HCT116 (cell line): Measurements from ENCODE around the gene YIF1B. TPM values are rescaled to one million over a fixed set of nuclear protein-coding genes. Genes with fewer than 3 reads are reported as not detected.

Experiments used
- ATAC-seq: fragments of 200-7000 bp; cut with Tn5 transposase; 2 replicates; pipeline ENCODE4 v1.9.1; 2020; ENCODE audit warnings: mild to moderate bottlenecking, moderate library complexity
- BruUV-seq: library from RNA; stranded (reverse); fragments of 400-500 nt; replicated peaks from 2 replicates; lab custom pipeline; 2021; lab: Mats Ljungman, UMichigan
- CTCF ChIA-PET: fragments of 300-600 bp; sonication (Branson Sonifier 250); formaldehyde crosslinking; loops from one replicate; lab custom pipeline; 2021; ENCODE audit warnings: antibody characterized with exemption; lab: Charles Lee
- POLR2A ChIA-PET: fragments of 300-600, 350-600 bp; sonication (Branson Sonifier 250); formaldehyde crosslinking; loops from one replicate; lab custom pipeline; 2021; ENCODE audit warnings: antibody characterized with exemption; lab: Charles Lee
- RAD21 ChIA-PET, 2 experiments: fragments of 300-600 bp; sonication (Branson Sonifier 250); formaldehyde crosslinking; loops; one replicate each; lab custom pipeline; 2023; ENCODE audit warnings: low total read pairs in 2 of 2; ENCODE audit not compliant: uncharacterized antibody in 2 of 2, unreplicated experiment in 2 of 2, low non-redundant PET in 1 of 2; lab: Charles Lee
- DNase-seq: peaks from one replicate; pipeline ENCODE4 v3.0.0-alpha.2; 2010; ENCODE audit warnings: low read depth, low spot score
- H2AFZ ChIP-seq: fragments of 200-600 bp; shearing (Covaris generic), sonication (generic); 2 replicates; pipeline ENCODE4 v1.6.1; 2017; ENCODE audit warnings: low read depth, mixed run types, mixed read lengths, antibody characterized with exemption, low read length; ENCODE audit not compliant: poor library complexity, severe bottlenecking
- H3K27ac ChIP-seq: 2 replicates; pipeline ENCODE4 v1.5.1; 2012; ENCODE audit warnings: low read depth, low read length
- H3K27me3 ChIP-seq: fragments of 200-600 bp; sonication (generic); 2 replicates; pipeline ENCODE4 v1.6.1; 2016; ENCODE audit warnings: mixed run types, low read length, mixed read lengths; ENCODE audit not compliant: insufficient read depth
- H3K36me3 ChIP-seq, 2 experiments: fragments of 200-500 bp in 1 of 2; fragments of 200-600 bp in 1 of 2; sonication (Bioruptor generic) in 1 of 2; sonication (generic) in 1 of 2; 2 replicates each; pipeline versions ENCODE4 v1.5.1 to v1.6.1; 2014 to 2016; ENCODE audit warnings: low read length in 2 of 2, inconsistent platforms in 1 of 2, mixed read lengths in 1 of 2, mixed run types in 1 of 2; ENCODE audit not compliant: insufficient read depth in 2 of 2, control insufficient read depth in 1 of 2
- H3K4me1 ChIP-seq, 2 experiments: fragments of 200-600 bp in 1 of 2; sonication (generic) in 1 of 2; 2 replicates each; pipeline versions ENCODE4 v1.5.1 to v1.6.1; 2012 to 2017; ENCODE audit warnings: low read length in 2 of 2, inconsistent platforms in 1 of 2, mild to moderate bottlenecking in 1 of 2, mixed read lengths in 1 of 2, mixed run types in 1 of 2, moderate library complexity in 1 of 2; ENCODE audit not compliant: insufficient read depth in 2 of 2, control insufficient read depth in 1 of 2
- H3K4me2 ChIP-seq: fragments of 200-600 bp; sonication (generic); 2 replicates; pipeline ENCODE4 v1.6.1; 2017; ENCODE audit warnings: mixed run types, low read length, mixed read lengths
- H3K4me3 ChIP-seq, 2 experiments: fragments of 200-600 bp in 1 of 2; sonication (generic) in 1 of 2; replicated peaks in 1 of 2; 2 replicates each; pipeline ENCODE4 v1.5.1; 2011 to 2016; ENCODE audit warnings: low read length in 2 of 2, control low read depth in 1 of 2, low read depth in 1 of 2, mild to moderate bottlenecking in 1 of 2, mixed read lengths in 1 of 2, mixed run types in 1 of 2
- H3K79me2 ChIP-seq: fragments of 200-600 bp; sonication (generic); 2 replicates; pipeline ENCODE4 v1.6.1; 2017; ENCODE audit warnings: mild to moderate bottlenecking, mixed run types, low read length, moderate library complexity, mixed read lengths; ENCODE audit not compliant: insufficient read depth
- H3K9ac ChIP-seq: fragments of 200-600 bp; sonication (generic); 2 replicates; pipeline ENCODE4 v1.6.1; 2016; ENCODE audit warnings: low read length, mixed read lengths
- H3K9me2 ChIP-seq: fragments of 200-600 bp; sonication (generic), shearing (Covaris generic); 2 replicates; pipeline ENCODE4 v1.6.1; 2017; ENCODE audit warnings: mixed run types, mild to moderate bottlenecking, moderate library complexity; ENCODE audit not compliant: insufficient read depth
- H3K9me3 ChIP-seq, 2 experiments: fragments of 200-500 bp in 1 of 2; fragments of 200-600 bp in 1 of 2; sonication (Bioruptor generic) in 1 of 2; sonication (generic) in 1 of 2; 2 replicates each; pipeline ENCODE4 v1.6.1; 2014 to 2017; ENCODE audit warnings: low read length in 2 of 2, mixed read lengths in 2 of 2, inconsistent platforms in 1 of 2, low read depth in 1 of 2, mild to moderate bottlenecking in 1 of 2, mixed run types in 1 of 2, moderate library complexity in 1 of 2; ENCODE audit not compliant: control insufficient read depth in 1 of 2, insufficient read depth in 1 of 2
- H4K20me1 ChIP-seq: fragments of 200-600 bp; sonication (generic), shearing (Covaris generic); 2 replicates; pipeline ENCODE4 v1.6.1; 2017; ENCODE audit warnings: mixed run types, mild to moderate bottlenecking, moderate library complexity; ENCODE audit not compliant: insufficient read depth
- CBX3 ChIP-seq: IDR thresholded peaks from 2 replicates; pipeline ENCODE4 v1.6.1; 2012; ENCODE audit warnings: low read depth
- CEBPB ChIP-seq: IDR thresholded peaks from 2 replicates; pipeline ENCODE4 v1.6.1; 2012; ENCODE audit warnings: low read depth
- ELF1 ChIP-seq: IDR thresholded peaks from 2 replicates; pipeline ENCODE4 v1.6.1; 2012; ENCODE audit warnings: low read depth, borderline replicate concordance
- EZH2phosphoT487 ChIP-seq: fragments of 200-600 bp; IDR thresholded peaks from 2 replicates; pipeline ENCODE4 v1.6.1; 2018; ENCODE audit warnings: antibody characterized with exemption, borderline replicate concordance
- POLR2AphosphoS5 ChIP-seq: IDR thresholded peaks from 2 replicates; pipeline ENCODE4 v1.6.1; 2011; ENCODE audit warnings: mild to moderate bottlenecking, low read depth, low read length, moderate library complexity
- SIN3A ChIP-seq: IDR thresholded peaks from 2 replicates; pipeline ENCODE4 v1.6.1; 2012; ENCODE audit warnings: low read depth
- SRF ChIP-seq: IDR thresholded peaks from 2 replicates; pipeline ENCODE4 v1.6.1; 2012; ENCODE audit warnings: low read depth
- TCF7L2 ChIP-seq: IDR thresholded peaks from 2 replicates; pipeline ENCODE4 v1.7.0; 2011; ENCODE audit warnings: borderline replicate concordance, inconsistent platforms; ENCODE audit not compliant: insufficient read depth, insufficient read length; ENCODE audit errors: extremely low read depth
- YY1 ChIP-seq: IDR thresholded peaks from 2 replicates; pipeline ENCODE4 v1.6.1; 2011; ENCODE audit warnings: low read length, low read depth, moderate library complexity, mild to moderate bottlenecking; ENCODE audit not compliant: insufficient replicate concordance; ENCODE audit errors: extremely low read depth
- ZNF274 ChIP-seq: fragments of 200-500 bp; sonication (Bioruptor generic); IDR thresholded peaks from 2 replicates; pipeline ENCODE4 v1.6.1; 2014; ENCODE audit warnings: mild to moderate bottlenecking, low read depth, low read length, inconsistent platforms
- intact Hi-C: fragments of 100-400 bp; cut with micrococcal nuclease; formaldehyde crosslinking; loops from 2 replicates; pipeline ENCODE4 v1.10.0; 2022
- total RNA-seq: library from RNA; stranded (reverse); gene quantifications from one replicate; pipeline ENCODE4 v1.2.1, GENCODE V29; 2021; ENCODE audit not compliant: unreplicated experiment
- TF ChIP-seq, protein P1 (sequence below), 3 experiments: fragments of 200-600 bp in 1 of 3; sonication (generic) in 1 of 3; IDR thresholded peaks in 2 of 3; conservative IDR thresholded peaks in 1 of 3; 2 replicates each; pipeline ENCODE4 v1.5.1; 2012 to 2017; ENCODE audit warnings: low read depth in 2 of 3, low read length in 2 of 3, antibody characterized with exemption in 1 of 3, borderline replicate concordance in 1 of 3, control low read depth in 1 of 3, mild to moderate bottlenecking in 1 of 3, mixed read lengths in 1 of 3, mixed run types in 1 of 3, moderate library complexity in 1 of 3; ENCODE audit not compliant: insufficient read depth in 1 of 3
- TF ChIP-seq, protein P2 (sequence below): IDR thresholded peaks from 2 replicates; pipeline ENCODE4 v1.6.1; 2012
- TF ChIP-seq, protein P3 (sequence below): IDR thresholded peaks from 2 replicates; pipeline ENCODE4 v1.6.1; 2011; ENCODE audit warnings: mild to moderate bottlenecking, low read length, moderate library complexity; ENCODE audit not compliant: insufficient replicate concordance; ENCODE audit errors: extremely low read depth

YIF1B gene
- total RNA-seq, 1 experiment from 2014 or later = 67.5 TPM

DNA sequence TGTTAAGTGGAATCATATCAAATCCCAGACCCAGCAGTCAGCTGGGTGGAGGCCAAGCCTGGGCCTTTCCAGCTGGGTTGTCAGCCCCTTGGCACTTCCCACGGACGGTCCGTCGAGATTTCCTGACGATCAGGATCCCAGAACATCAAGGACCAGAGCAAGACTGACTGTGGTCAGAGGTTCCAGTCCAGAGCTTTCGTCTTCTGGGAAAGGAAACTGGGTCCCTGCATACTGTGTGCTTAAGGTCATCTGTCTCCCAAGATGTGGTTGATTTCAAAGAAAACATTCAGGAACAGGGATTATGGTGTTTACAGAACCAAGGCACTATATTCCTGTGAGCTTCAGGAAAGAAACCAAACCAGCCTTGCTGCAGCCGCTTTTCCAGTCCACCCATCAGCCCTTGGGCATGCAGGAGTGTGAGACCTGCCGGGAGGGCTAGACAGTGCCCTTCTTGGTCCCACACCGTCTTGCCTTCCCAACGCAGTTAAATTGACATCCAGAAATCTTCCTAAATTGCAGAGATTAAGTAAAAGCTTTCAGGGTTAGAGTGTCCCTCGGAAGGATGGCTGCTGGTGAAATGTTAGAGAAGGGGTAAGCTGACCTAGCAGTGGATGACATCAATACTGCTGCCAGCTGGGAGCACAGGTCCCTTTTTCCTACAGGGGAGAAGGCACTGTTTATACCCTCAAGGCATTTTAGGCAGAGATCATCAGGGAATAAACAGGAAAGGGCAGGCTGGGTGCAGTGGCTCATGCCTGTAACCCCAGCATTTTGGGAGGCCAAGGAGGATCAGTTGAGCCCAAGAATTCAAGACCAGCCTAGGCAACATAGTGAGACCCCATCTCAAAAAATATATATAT, 16.7 kb downstream of the YIF1B start:
- BruUV-seq = no TSS peak
- Histone ChIP-seq H3K4me2 (peak overlapping the region; percentile 45), H3K27me3 (no peaks in the 10 kb centered on the region), H2AFZ (no peak overlapping the region), H3K36me3 (no peaks in the 10 kb centered on the region), H3K79me2 (peaks cover 9% of the 10 kb centered on the region), H3K9me3 (no peaks in the 10 kb centered on the region), H3K4me1 (peaks cover 53 to 66% of the 10 kb centered on the region in 2 experiments), H3K9ac (peak overlapping the region; percentile 56), H4K20me1 (no peaks in the 10 kb centered on the region), H3K9me2 (no peaks in the 10 kb centered on the region), H3K27ac (peak overlapping the region; percentile 98), H3K4me3 (no peak overlapping the region)
- ChIA-PET POLR2A (interaction anchor here (1.3 kb wide), 1 partner anchor 35 kb away, joined by 6 read pairs; the partner anchor contains the start of gene SPINT2), RAD21 (no interaction called here), CTCF (no interaction called here)
- intact Hi-C loops = no loop called here
- DNase-seq = no peak
- no peak for TF ChIP-seq CEBPB
- no peak for TF ChIP-seq ZNF274
- no peak for TF ChIP-seq SRF
- no peak for TF ChIP-seq EZH2phosphoT487
- no peak for TF ChIP-seq YY1
- no peak for TF ChIP-seq CBX3
- TF ChIP-seq SIN3A = no peak
- TF ChIP-seq, protein P1, sequence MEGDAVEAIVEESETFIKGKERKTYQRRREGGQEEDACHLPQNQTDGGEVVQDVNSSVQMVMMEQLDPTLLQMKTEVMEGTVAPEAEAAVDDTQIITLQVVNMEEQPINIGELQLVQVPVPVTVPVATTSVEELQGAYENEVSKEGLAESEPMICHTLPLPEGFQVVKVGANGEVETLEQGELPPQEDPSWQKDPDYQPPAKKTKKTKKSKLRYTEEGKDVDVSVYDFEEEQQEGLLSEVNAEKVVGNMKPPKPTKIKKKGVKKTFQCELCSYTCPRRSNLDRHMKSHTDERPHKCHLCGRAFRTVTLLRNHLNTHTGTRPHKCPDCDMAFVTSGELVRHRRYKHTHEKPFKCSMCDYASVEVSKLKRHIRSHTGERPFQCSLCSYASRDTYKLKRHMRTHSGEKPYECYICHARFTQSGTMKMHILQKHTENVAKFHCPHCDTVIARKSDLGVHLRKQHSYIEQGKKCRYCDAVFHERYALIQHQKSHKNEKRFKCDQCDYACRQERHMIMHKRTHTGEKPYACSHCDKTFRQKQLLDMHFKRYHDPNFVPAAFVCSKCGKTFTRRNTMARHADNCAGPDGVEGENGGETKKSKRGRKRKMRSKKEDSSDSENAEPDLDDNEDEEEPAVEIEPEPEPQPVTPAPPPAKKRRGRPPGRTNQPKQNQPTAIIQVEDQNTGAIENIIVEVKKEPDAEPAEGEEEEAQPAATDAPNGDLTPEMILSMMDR (IDR thresholded peaks at IDR 0.05 in 2 of 3, conservative IDR thresholded peaks at IDR 0.05 in 1 of 3; ENCODE audit: borderline replicate concordance in 1 of 3, insufficient read depth in 1 of 3, low read depth in 2 of 3, low read length in 2 of 3) = no peak
- TF ChIP-seq TCF7L2 = no peak
- TF ChIP-seq, protein P2, sequence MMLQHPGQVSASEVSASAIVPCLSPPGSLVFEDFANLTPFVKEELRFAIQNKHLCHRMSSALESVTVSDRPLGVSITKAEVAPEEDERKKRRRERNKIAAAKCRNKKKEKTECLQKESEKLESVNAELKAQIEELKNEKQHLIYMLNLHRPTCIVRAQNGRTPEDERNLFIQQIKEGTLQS = no peak
- TF ChIP-seq, protein P3, sequence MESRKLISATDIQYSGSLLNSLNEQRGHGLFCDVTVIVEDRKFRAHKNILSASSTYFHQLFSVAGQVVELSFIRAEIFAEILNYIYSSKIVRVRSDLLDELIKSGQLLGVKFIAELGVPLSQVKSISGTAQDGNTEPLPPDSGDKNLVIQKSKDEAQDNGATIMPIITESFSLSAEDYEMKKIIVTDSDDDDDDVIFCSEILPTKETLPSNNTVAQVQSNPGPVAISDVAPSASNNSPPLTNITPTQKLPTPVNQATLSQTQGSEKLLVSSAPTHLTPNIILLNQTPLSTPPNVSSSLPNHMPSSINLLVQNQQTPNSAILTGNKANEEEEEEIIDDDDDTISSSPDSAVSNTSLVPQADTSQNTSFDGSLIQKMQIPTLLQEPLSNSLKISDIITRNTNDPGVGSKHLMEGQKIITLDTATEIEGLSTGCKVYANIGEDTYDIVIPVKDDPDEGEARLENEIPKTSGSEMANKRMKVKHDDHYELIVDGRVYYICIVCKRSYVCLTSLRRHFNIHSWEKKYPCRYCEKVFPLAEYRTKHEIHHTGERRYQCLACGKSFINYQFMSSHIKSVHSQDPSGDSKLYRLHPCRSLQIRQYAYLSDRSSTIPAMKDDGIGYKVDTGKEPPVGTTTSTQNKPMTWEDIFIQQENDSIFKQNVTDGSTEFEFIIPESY = no peak
- TF ChIP-seq ELF1 = no peak
- no peak for TF ChIP-seq POLR2AphosphoS5
- ATAC-seq = no peak
